Right lung (tissue), 5 donors: ENCODE results near the gene KPNA6. TPM values are rescaled to one million over a fixed set of nuclear protein-coding genes. Genes with fewer than 3 reads are reported as not detected.
"Not testable (repeated sequence)": the region's sequence is repeated elsewhere in the genome, so short reads cannot be mapped to it uniquely, and the experiment has no call there.

ENCODE experiments used
- DNase-seq, 2 donors: peaks; one replicate each; pipeline ENCODE4 v3.0.0-alpha.2; 2013
- polyA plus RNA-seq, 5 donors: library from polyadenylated mRNA; unstranded; fragments of 120-200 nt; gene quantifications; one replicate each; pipeline versions ENCODE4 v1.2.1 to v1.2.3, GENCODE V29; 2013; ENCODE audit warnings: inconsistent platforms in 1 of 5, low replicate concordance in 1 of 5; ENCODE audit not compliant: insufficient read length in 5 of 5, insufficient read depth in 1 of 5

Gene KPNA6
- polyA plus RNA-seq, 5 donors, result 28.0 to 39.1 (median 35.5) TPM

- no peak for DNase-seq
Measured at GRCh38 chr1:32094746-32095521, 12.9 kb upstream of the KPNA6 start.

DNA sequence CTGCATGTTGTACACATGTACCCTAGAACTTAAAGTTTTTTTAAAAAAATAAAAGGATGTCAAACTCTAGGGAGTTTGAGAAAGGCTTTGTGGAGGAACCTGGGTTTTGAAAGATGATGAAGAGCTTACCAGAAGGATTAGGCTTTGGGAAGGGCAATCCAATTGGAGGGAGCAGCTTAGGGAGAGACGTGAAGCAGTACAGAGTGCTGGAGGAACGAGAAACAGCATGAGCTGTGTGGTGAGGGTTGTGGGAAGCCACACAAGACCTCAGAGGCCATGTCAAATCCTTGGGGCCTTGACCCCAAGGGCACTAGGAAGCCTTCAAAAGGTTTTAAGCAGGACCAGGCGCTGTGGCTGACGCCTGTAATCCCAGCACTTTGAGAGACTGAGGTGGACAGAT, 8.4 kb upstream of the KPNA6 start:
- no peak for DNase-seq

DNA sequence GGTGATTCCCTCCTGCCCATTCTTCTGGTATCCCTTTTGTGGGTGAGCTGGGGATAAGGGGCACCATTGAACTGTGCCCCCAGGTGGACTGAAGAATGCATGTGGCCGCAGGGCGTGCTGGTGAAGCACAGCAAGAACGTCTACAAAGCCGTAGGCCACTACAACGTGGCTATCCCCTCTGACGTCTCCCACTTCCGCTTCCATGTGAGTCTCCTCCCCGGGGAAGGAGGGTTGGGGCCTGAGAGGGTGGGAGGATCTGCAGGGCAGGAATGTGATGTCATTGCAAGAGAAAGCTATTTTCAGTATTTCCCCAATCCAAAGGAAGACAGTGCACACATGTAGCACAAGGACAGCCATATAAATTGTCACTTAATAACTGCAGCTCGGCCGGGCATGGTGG, 7.5 kb upstream of the KPNA6 start:
- no peak for DNase-seq

GRCh38 chr1:32100807-32101708, 6.8 kb upstream of the KPNA6 start:
- no peak for DNase-seq

DNA sequence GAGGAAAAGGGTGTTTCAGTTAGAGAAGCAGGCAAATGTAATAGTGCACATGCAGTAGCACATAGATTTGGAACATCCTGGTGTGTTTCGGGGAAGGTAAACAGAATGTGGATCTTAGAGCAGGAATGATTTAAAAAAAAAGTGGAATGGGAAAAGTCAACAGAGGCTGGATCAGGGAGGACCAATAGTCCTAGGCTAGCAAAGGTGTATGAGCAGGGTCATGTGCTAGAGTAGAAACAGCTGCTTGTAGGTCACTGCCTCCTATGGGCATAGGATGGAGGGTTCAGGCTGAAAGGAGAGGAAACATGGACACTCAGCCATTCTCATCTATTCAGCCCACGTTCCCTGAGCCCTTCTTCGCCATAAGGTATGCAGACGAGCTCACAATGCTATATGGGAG, 3.7 kb upstream of the KPNA6 start:
- DNase-seq, result no peak

GRCh38 chr1:32105338-32105737, 2.5 kb upstream of the KPNA6 start:
- no peak for DNase-seq

DNA sequence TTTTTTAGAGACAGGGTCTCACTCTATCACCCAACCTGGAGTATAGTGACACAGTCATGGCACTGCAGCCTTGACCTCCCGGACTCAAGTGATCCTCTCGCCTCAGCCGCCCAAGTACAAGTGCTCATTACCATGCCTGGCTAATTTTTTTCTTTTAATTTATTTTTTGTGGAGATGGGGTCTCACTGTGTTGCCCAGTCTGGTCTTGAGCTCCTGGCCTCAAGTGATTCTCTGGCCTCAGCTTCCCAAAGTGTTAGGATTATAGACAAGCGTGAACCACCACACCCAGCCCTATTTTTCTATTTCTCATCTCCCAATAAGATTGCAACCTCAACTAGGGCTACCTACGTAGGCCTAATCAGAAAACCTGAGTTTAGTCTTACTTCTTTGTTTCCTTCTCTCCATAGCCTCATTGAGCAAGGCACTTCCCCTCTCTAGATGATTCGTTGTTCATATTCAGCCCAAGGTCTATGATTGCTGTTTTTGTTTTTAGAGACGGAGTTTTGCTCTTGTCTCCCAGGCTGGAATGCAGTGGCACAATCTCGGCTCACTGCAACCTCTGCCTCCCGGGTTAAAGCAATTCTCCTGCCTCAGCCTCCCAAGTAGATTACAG, 1.1 kb upstream of the KPNA6 start:
- DNase-seq, result no peak

- no peak for DNase-seq
Measured at GRCh38 chr1:32111040-32111623, 3.3 kb downstream of the KPNA6 start.

- DNase-seq, result no peak
Measured at GRCh38 chr1:32111789-32112188, 3.9 kb downstream of the KPNA6 start.

DNA sequence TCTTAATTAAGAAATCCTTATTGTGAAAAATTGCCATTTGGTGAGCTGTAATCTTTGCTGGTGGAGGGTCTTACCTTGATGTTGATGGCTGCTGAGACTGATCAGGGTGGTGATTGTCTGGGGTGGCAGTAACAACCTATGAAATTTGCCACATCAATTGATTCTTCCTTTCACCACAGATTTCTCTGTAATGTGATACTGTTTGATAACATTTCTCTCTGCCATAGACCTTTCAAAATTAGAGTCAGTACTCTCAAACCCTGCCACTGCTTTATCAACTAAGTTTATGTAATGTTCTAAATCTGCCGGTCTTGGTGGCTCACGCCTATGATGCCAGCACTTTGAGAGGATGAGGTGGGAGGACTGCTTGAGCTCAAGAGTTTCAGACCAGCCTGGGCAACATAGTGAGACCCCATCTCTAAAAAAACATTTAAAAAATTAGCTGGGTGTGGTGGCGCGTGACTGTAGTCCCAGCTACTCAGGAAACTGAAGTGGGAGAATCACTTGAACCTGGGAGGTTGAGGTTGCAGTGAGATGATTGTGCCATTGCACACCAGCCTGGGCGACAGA, 5.0 kb downstream of the KPNA6 start:
- DNase-seq, result no peak

DNA sequence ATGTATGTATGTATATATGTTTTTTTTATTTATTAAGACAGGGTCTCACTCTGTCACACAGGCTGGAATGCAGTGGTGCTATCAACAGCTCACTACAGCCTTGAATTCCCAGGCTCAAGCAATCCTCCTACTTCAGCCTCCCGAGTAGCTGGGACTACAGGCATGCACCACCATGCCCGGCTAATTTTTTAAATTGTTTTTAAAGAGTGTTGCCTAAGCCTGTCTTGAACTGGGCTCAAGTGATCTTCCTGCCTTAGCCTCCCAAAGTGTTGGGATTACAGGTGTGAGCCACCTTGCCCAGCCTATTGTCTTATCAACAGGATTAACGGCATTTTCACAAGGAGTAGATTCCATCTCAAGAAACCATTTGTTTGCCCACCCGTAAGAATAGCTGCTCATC, 5.6 kb downstream of the KPNA6 start:
- not testable (repeated sequence) for DNase-seq

GRCh38 chr1:32114420-32114819, 6.6 kb downstream of the KPNA6 start:
- no peak for DNase-seq

- DNase-seq, result no peak
Measured at GRCh38 chr1:32115496-32115895, 7.6 kb downstream of the KPNA6 start.

GRCh38 chr1:32116531-32116930, 8.7 kb downstream of the KPNA6 start:
- no peak for DNase-seq

GRCh38 chr1:32122151-32122550, 14.3 kb downstream of the KPNA6 start:
- no peak for DNase-seq

DNA sequence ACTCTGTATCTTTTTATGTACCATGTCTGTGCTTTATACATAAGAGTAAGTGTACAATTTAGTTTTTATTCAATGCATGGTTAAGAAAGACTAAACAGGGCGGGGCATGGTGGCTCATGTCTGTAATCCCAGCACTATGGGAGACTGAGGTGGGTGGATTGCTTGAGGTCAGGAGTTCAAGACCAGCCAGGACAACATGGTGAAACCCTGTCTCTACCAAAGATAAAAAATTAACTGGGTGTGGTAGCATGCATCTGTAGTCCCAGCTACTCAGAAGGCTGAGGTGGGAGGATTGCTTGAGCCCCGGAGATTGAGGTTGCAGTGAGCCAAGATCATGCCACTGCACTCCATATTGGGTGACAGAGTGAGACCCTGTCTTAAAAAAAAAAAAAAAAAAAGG, 15.5 kb downstream of the KPNA6 start:
- DNase-seq, result not testable (repeated sequence)

- no peak for DNase-seq
Measured at GRCh38 chr1:32125313-32125712, 17.5 kb downstream of the KPNA6 start.

DNA sequence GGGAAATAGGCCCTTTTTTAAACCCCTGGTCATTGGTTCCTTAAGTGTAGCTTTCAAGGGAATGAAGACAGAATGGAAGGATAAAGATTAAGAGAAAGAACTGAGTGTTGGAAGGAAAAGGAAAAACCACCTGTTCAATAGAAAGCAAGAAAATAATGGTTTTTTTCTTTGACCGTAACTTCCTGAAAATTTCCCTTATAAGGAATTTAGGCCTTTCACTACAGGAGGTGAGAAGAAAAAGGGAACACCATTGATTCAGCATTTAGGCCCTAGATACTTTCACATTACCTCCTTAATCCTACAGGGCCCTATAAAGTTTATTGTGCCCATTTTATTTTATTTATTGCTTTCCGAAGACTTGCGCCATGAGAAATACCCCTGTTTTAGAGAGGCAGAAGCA, 18.9 kb downstream of the KPNA6 start:
- DNase-seq, result no peak

DNA sequence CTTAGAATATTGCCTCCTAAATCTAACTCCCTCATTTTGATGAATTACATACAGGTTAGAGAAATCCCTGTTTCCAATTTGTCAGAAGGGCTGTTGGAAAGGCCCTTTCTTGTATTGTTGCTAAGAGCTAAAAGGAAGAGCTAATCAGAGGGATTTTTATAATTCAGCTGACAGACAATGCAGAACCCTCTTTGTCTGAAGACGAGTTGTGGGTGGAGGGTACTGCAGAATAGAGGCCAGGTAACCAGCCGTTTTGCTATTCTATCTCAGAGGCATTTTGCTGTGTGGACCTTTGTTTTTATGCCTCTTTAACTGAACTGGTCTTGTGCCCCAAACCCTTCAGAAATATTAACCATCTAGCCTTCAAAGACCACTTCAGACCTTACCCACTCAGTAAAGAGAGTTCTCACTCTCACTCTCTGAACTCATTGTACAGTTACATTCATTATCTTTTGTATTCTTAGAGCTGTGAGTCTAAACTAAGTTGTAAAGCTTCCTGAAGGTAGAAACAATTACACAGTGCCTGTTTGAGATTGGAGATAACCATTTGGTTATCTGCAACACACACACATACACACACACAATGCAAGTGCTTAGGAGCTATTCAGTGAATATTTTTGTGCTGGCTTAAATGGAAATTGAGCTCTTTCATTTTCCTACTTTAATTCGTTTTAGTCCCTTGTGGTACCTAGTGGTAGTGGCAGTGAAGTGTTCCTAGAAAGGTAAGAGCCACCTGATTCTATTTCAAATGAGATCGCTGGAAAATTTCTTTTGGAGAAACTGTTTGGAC, 19.7 kb downstream of the KPNA6 start:
- no peak for DNase-seq

GRCh38 chr1:32128479-32128878, 20.6 kb downstream of the KPNA6 start:
- DNase-seq, result no peak

- no peak for DNase-seq
Measured at GRCh38 chr1:32128964-32129363, 21.1 kb downstream of the KPNA6 start.
